ENCODE results near the gene TTC21B. TPM values are rescaled to one million over a fixed set of nuclear protein-coding genes. Genes with fewer than 3 reads are reported as not detected.

The TTC21B gene
- total and polyA plus RNA-seq, 2 experiments from 2014 or later: 5.7 to 24.3 TPM

- Histone ChIP-seq H3K27me3 (no peaks in the 10 kb centered on the region), H3K9me3 (ENCODE audit: low read depth) (no peaks in the 10 kb centered on the region), H3K9me2 (replicated peaks; ENCODE audit: insufficient read depth) (no peaks in the 10 kb centered on the region), H3K4me3 (no peak overlapping the region), H3K79me2 (no peaks in the 10 kb centered on the region), H3K4me1 (ENCODE audit: insufficient read depth) (no peaks in the 10 kb centered on the region), H2AFZ (no peak overlapping the region), H3K4me2 (no peak overlapping the region), H3K27ac (no peak overlapping the region), H4K20me1 (ENCODE audit: insufficient read depth, poor library complexity, severe bottlenecking) (no peaks in the 10 kb centered on the region), H3K36me3 (replicated peaks; ENCODE audit: insufficient read depth, low read depth) (no peaks in the 10 kb centered on the region)
- TF ChIP-seq EZH2 (IDR thresholded peaks at IDR 0.05; ENCODE audit: borderline replicate concordance) (no peak), EZH2phosphoT487 (IDR thresholded peaks at IDR 0.05; ENCODE audit: low read depth, severe bottlenecking, unreplicated experiment) (no peak), CTCF (IDR thresholded peaks at IDR 0.05; ENCODE audit: poor library complexity) (no peak)
- DNase-seq (ENCODE audit: low spot score): no peak
- 35% methylated on average over 2 of the region's 2 CpGs for WGBS (ENCODE audit: low lambda C conversion rate, missing lambda C conversion rate)
Observed at GRCh38 chr2:165844216-165844615, 109.4 kb downstream of the TTC21B start.

- H3K4me2 ChIP-seq: no peak overlapping the region
- no peaks in the 10 kb centered on the region for H3K79me2 ChIP-seq
- 80% methylated on average over 1 of the region's 1 CpG for WGBS (ENCODE audit: low lambda C conversion rate, missing lambda C conversion rate)
- H3K4me3 ChIP-seq: no peak overlapping the region
- H3K9me3 ChIP-seq (ENCODE audit: low read depth): no peaks in the 10 kb centered on the region
- H3K36me3 ChIP-seq (replicated peaks; ENCODE audit: insufficient read depth, low read depth): no peaks in the 10 kb centered on the region
- no peak overlapping the region for H2AFZ ChIP-seq
- H3K27ac ChIP-seq: no peak overlapping the region
- no peaks in the 10 kb centered on the region for H3K4me1 ChIP-seq (ENCODE audit: insufficient read depth)
- H3K9me2 ChIP-seq (replicated peaks; ENCODE audit: insufficient read depth): no peaks in the 10 kb centered on the region
- no peaks in the 10 kb centered on the region for H4K20me1 ChIP-seq (ENCODE audit: insufficient read depth, poor library complexity, severe bottlenecking)
- TF ChIP-seq CTCF (IDR thresholded peaks at IDR 0.05; ENCODE audit: poor library complexity) (no peak), EZH2phosphoT487 (IDR thresholded peaks at IDR 0.05; ENCODE audit: low read depth, severe bottlenecking, unreplicated experiment) (no peak), EZH2 (IDR thresholded peaks at IDR 0.05; ENCODE audit: borderline replicate concordance) (no peak)
- H3K27me3 ChIP-seq: no peaks in the 10 kb centered on the region
- no peak for DNase-seq (ENCODE audit: low spot score)
Observed at GRCh38 chr2:165843351-165843750, 110.2 kb downstream of the TTC21B start.

GRCh38 chr2:165840333-165840958, 113.1 kb downstream of the TTC21B start:
- Histone ChIP-seq H3K4me2 (no peak overlapping the region), H3K36me3 (replicated peaks; ENCODE audit: insufficient read depth, low read depth) (no peaks in the 10 kb centered on the region), H3K79me2 (no peaks in the 10 kb centered on the region), H2AFZ (no peak overlapping the region), H3K4me1 (ENCODE audit: insufficient read depth) (no peaks in the 10 kb centered on the region), H3K27me3 (no peaks in the 10 kb centered on the region), H3K27ac (no peak overlapping the region), H3K4me3 (no peak overlapping the region), H3K9me2 (replicated peaks; ENCODE audit: insufficient read depth) (no peaks in the 10 kb centered on the region), H4K20me1 (ENCODE audit: insufficient read depth, poor library complexity, severe bottlenecking) (no peaks in the 10 kb centered on the region), H3K9me3 (ENCODE audit: low read depth) (no peaks in the 10 kb centered on the region)
- TF ChIP-seq EZH2phosphoT487 (IDR thresholded peaks at IDR 0.05; ENCODE audit: low read depth, severe bottlenecking, unreplicated experiment) (no peak), EZH2 (IDR thresholded peaks at IDR 0.05; ENCODE audit: borderline replicate concordance) (no peak), CTCF (IDR thresholded peaks at IDR 0.05; ENCODE audit: poor library complexity) (no peak)
- no peak for DNase-seq (ENCODE audit: low spot score)
